ENCODE measurements around the gene CEND1.

CEND1 gene

GRCh38 chr11:837990-838307, 48.1 kb upstream of the CEND1 start:
- no peaks in the 10 kb centered on the region for H3K9me3 ChIP-seq (ENCODE audit: insufficient read depth, low read depth, low read length)
- H3K4me3 ChIP-seq (ENCODE audit: low read length, poor library complexity, severe bottlenecking) = no peak overlapping the region
- peaks cover 29% of the 10 kb centered on the region for H3K4me1 ChIP-seq (ENCODE audit: insufficient read depth, low read length, poor library complexity, severe bottlenecking)
- H2AFZ ChIP-seq (ENCODE audit: low read length) = no peak overlapping the region
- peaks cover 13% of the 10 kb centered on the region; the same call in 1 of the 2 replicates for H3K36me3 ChIP-seq (ENCODE audit: insufficient read depth, low read length)
- H3K9ac ChIP-seq (ENCODE audit: low read depth, low read length, poor library complexity, severe bottlenecking) = no peak overlapping the region
- H3K4me2 ChIP-seq (ENCODE audit: low read depth, low read length, poor library complexity, severe bottlenecking) = no peak overlapping the region
- no peaks in the 10 kb centered on the region for H3K27me3 ChIP-seq (ENCODE audit: insufficient read depth, low read length, poor library complexity, severe bottlenecking)
- H3F3A ChIP-seq (ENCODE audit: low read depth) = no peaks in the 10 kb centered on the region
- peaks cover 34% of the 10 kb centered on the region for H4K20me1 ChIP-seq (ENCODE audit: insufficient read depth, low read length, poor library complexity, severe bottlenecking)
- TF ChIP-seq CTCF (conservative IDR thresholded peaks at IDR 0.05; ENCODE audit: low read length) (no peak), EZH2phosphoT487 (IDR thresholded peaks at IDR 0.05; ENCODE audit: borderline replicate concordance) (no peak)
- H3K79me2 ChIP-seq (ENCODE audit: insufficient read depth, low read length) = peaks cover 34% of the 10 kb centered on the region
- no peaks in the 10 kb centered on the region for H3K9me2 ChIP-seq (replicated peaks; ENCODE audit: low read depth, low read length)

GRCh38 chr11:837189-837989, 47.5 kb upstream of the CEND1 start:
- no peak overlapping the region for H3K4me3 ChIP-seq (ENCODE audit: low read length, poor library complexity, severe bottlenecking)
- H3K9ac ChIP-seq (ENCODE audit: low read depth, low read length, poor library complexity, severe bottlenecking) = no peak overlapping the region
- H4K20me1 ChIP-seq (ENCODE audit: insufficient read depth, low read length, poor library complexity, severe bottlenecking) = peaks cover 34% of the 10 kb centered on the region
- H3K27me3 ChIP-seq (ENCODE audit: insufficient read depth, low read length, poor library complexity, severe bottlenecking) = no peaks in the 10 kb centered on the region
- H3K9me3 ChIP-seq (ENCODE audit: insufficient read depth, low read depth, low read length) = no peaks in the 10 kb centered on the region
- H3K4me2 ChIP-seq (ENCODE audit: low read depth, low read length, poor library complexity, severe bottlenecking) = no peak overlapping the region
- H3K79me2 ChIP-seq (ENCODE audit: insufficient read depth, low read length) = peaks cover 34% of the 10 kb centered on the region
- peaks cover 13% of the 10 kb centered on the region; the same call in 1 of the 2 replicates for H3K36me3 ChIP-seq (ENCODE audit: insufficient read depth, low read length)
- no peak for TF ChIP-seq EZH2phosphoT487 (IDR thresholded peaks at IDR 0.05; ENCODE audit: borderline replicate concordance)
- no peak for TF ChIP-seq CTCF (conservative IDR thresholded peaks at IDR 0.05; ENCODE audit: low read length)
- peaks cover 29% of the 10 kb centered on the region for H3K4me1 ChIP-seq (ENCODE audit: insufficient read depth, low read length, poor library complexity, severe bottlenecking)
- H2AFZ ChIP-seq (ENCODE audit: low read length) = no peak overlapping the region
- no peaks in the 10 kb centered on the region for H3K9me2 ChIP-seq (replicated peaks; ENCODE audit: low read depth, low read length)
- H3F3A ChIP-seq (ENCODE audit: low read depth) = no peaks in the 10 kb centered on the region

GRCh38 chr11:836700-837099, 46.8 kb upstream of the CEND1 start:
- Histone ChIP-seq H3K9ac (ENCODE audit: low read depth, low read length, poor library complexity, severe bottlenecking) (no peak overlapping the region), H3K9me2 (replicated peaks; ENCODE audit: low read depth, low read length) (no peaks in the 10 kb centered on the region), H3K79me2 (ENCODE audit: insufficient read depth, low read length) (peaks cover 27% of the 10 kb centered on the region), H3K4me3 (ENCODE audit: low read length, poor library complexity, severe bottlenecking) (no peak overlapping the region), H2AFZ (ENCODE audit: low read length) (no peak overlapping the region), H3F3A (ENCODE audit: low read depth) (no peaks in the 10 kb centered on the region), H3K27me3 (ENCODE audit: insufficient read depth, low read length, poor library complexity, severe bottlenecking) (no peaks in the 10 kb centered on the region), H3K9me3 (ENCODE audit: insufficient read depth, low read depth, low read length) (no peaks in the 10 kb centered on the region), H3K4me2 (ENCODE audit: low read depth, low read length, poor library complexity, severe bottlenecking) (no peak overlapping the region), H4K20me1 (ENCODE audit: insufficient read depth, low read length, poor library complexity, severe bottlenecking) (peaks cover 28% of the 10 kb centered on the region), H3K4me1 (ENCODE audit: insufficient read depth, low read length, poor library complexity, severe bottlenecking) (peaks cover 29% of the 10 kb centered on the region), H3K36me3 (ENCODE audit: insufficient read depth, low read length) (peaks cover 13% of the 10 kb centered on the region; the same call in 1 of the 2 replicates)
- no peak for TF ChIP-seq EZH2phosphoT487 (IDR thresholded peaks at IDR 0.05; ENCODE audit: borderline replicate concordance)
- TF ChIP-seq CTCF (conservative IDR thresholded peaks at IDR 0.05; ENCODE audit: low read length) = no peak

All from Loucy (cell line).